Kidney (tissue), 14 donors: ENCODE measurements around the gene CHRNB2. TPM values are rescaled to one million over a fixed set of nuclear protein-coding genes. Genes with fewer than 3 reads are reported as not detected.

Experiments
- DNase-seq, 5 donors: peaks; one replicate each; pipeline ENCODE4 v3.0.0-alpha.2; 2013 to 2020
- FAIRE-seq: peaks from 2 replicates; lab custom pipeline; 2012; peaks lifted over from hg19 to GRCh38; lab: Jason Lieb, UNC
- H3K27ac ChIP-seq, 2 donors: one replicate each; pipeline ENCODE4 v1.7.0; 2013; ENCODE audit warnings: low read depth in 2 of 2, low read length in 2 of 2, inconsistent platforms in 1 of 2
- H3K27me3 ChIP-seq: one replicate; pipeline ENCODE4 v1.7.1; 2013; ENCODE audit warnings: low read length, inconsistent platforms; ENCODE audit not compliant: control insufficient read depth, insufficient read depth
- H3K36me3 ChIP-seq, 3 donors: one replicate each; pipeline versions ENCODE4 v1.7.0 to v1.7.1; 2013; ENCODE audit warnings: low read length in 3 of 3, control low read depth in 1 of 3, inconsistent platforms in 1 of 3; ENCODE audit not compliant: insufficient read depth in 3 of 3, control insufficient read depth in 2 of 3
- H3K4me1 ChIP-seq, 3 donors: one replicate each; pipeline versions ENCODE4 v1.7.0 to v1.7.1; 2013; ENCODE audit warnings: low read length in 3 of 3, inconsistent platforms in 1 of 3, low read depth in 1 of 3; ENCODE audit not compliant: control insufficient read depth in 2 of 3, insufficient read depth in 2 of 3
- H3K4me3 ChIP-seq, 3 donors: one replicate each; pipeline versions ENCODE4 v1.7.0 to v1.8.1; 2013; ENCODE audit warnings: low read length in 3 of 3, control low read depth in 1 of 3, inconsistent platforms in 1 of 3
- H3K9ac ChIP-seq, 3 donors: one replicate each; pipeline versions ENCODE4 v1.7.0 to v1.7.1; 2013; ENCODE audit warnings: low read length in 3 of 3, control low read depth in 1 of 3, inconsistent platforms in 1 of 3
- H3K9me3 ChIP-seq, 3 donors: one replicate each; pipeline versions ENCODE4 v1.7.0 to v1.7.1; 2013; ENCODE audit warnings: low read length in 3 of 3, control low read depth in 1 of 3, inconsistent platforms in 1 of 3; ENCODE audit not compliant: control insufficient read depth in 2 of 3, insufficient read depth in 1 of 3
- CTCF ChIP-seq: IDR thresholded peaks from 3 replicates; pipeline ENCODE4 v1.5.1; 2012; ENCODE audit warnings: mild to moderate bottlenecking, moderate library complexity, borderline replicate concordance; ENCODE audit not compliant: insufficient read depth; ENCODE audit errors: extremely low read depth
- intact Hi-C: fragments of 100-400 bp; cut with DNase I; formaldehyde crosslinking; loops from one replicate; pipeline ENCODE4 v1.11.1; 2022
- polyA plus RNA-seq: library from polyadenylated mRNA; stranded (reverse); fragments of 350-450 nt; fragmentation: Illumina TruSeq; extraction: RNeasy Lipid Tissue Mini Kit (QIAGEN cat#74804); gene quantifications from one replicate; pipeline ENCODE4 v1.2.3, GENCODE V29; 2014; ENCODE audit warnings: low read depth, low replicate concordance; ENCODE audit not compliant: insufficient read depth
- total RNA-seq: library from RNA; stranded (reverse); fragmentation: NEBNext Ultra II Directional; extraction: Animal tissue kit (Norgen Biotek cat#: 25700); gene quantifications from one replicate; pipeline ENCODE4 v1.2.1, GENCODE V29; 2021
- donor health status: control.
- donor health status: control.
- donor health status: control.
- donor health status: control.
- donor health status: control.
- donor health status: DM: yes; HTN: yes; CAD: no.
- donor health status: Normal renal cell carcinoma (clear cell type).

Gene CHRNB2
- total and polyA plus RNA-seq, 2 donors from 2014 or later = 0.60 TPM; not detected in 1

DNA sequence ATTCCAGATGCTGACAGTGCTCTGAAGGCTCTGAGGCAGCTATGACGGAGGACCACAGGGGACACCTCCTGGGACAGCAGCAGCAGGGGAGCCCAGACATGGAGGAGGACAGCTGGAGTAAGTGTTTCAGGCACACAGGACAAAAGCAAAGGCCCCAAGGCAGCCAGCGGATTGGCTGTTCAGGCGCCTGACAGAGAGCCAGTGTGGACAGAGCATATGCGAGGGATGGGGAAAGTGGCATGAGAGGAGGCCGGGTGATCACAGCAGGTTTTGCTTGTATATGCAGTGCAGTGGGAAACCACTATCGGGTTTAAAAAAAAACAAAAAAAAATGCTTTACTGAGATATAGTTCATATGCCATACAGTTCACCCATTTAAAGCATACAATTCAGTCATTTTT lies 19.1 kb downstream of the CHRNB2 start:
- intact Hi-C loops = no loop called here
- DNase-seq = no peak
- no peaks in the 10 kb centered on the region for H3K9me3 ChIP-seq
- H3K4me1 ChIP-seq = no peaks in the 10 kb centered on the region
- no peak overlapping the region for H3K27ac ChIP-seq
- FAIRE-seq = no peak
- H3K27me3 ChIP-seq = no peaks in the 10 kb centered on the region
- no peak overlapping the region for H3K9ac ChIP-seq
- TF ChIP-seq CTCF = no peak
- H3K36me3 ChIP-seq = peaks cover 31 to 96% (median 83%) of the 10 kb centered on the region in 3 donors
- no peak overlapping the region for H3K4me3 ChIP-seq

- peaks cover 31 to 93% (median 77%) of the 10 kb centered on the region in 3 donors for H3K36me3 ChIP-seq
- H3K27ac ChIP-seq = no peak overlapping the region
- H3K9ac ChIP-seq = no peak overlapping the region
- no peaks in the 10 kb centered on the region for H3K9me3 ChIP-seq
- FAIRE-seq = no peak
- H3K4me1 ChIP-seq = no peaks in the 10 kb centered on the region
- intact Hi-C loops = no loop called here
- H3K4me3 ChIP-seq = no peak overlapping the region
- TF ChIP-seq CTCF = no peak
- DNase-seq = no peak
- no peaks in the 10 kb centered on the region for H3K27me3 ChIP-seq
Observed at GRCh38 chr1:154589780-154590179, 22.2 kb downstream of the CHRNB2 start.

- Histone ChIP-seq H3K4me1 (no peaks in the 10 kb centered on the region), H3K36me3 (peaks cover 26 to 90% (median 75%) of the 10 kb centered on the region in 3 donors), H3K4me3 (no peak overlapping the region), H3K27me3 (no peaks in the 10 kb centered on the region), H3K9me3 (no peaks in the 10 kb centered on the region), H3K9ac (no peak overlapping the region), H3K27ac (no peak overlapping the region)
- TF ChIP-seq CTCF = no peak
- DNase-seq (no peak), FAIRE-seq (no peak)
- intact Hi-C loops = no loop called here
Observed at GRCh38 chr1:154590756-154591155, 23.2 kb downstream of the CHRNB2 start.

DNA sequence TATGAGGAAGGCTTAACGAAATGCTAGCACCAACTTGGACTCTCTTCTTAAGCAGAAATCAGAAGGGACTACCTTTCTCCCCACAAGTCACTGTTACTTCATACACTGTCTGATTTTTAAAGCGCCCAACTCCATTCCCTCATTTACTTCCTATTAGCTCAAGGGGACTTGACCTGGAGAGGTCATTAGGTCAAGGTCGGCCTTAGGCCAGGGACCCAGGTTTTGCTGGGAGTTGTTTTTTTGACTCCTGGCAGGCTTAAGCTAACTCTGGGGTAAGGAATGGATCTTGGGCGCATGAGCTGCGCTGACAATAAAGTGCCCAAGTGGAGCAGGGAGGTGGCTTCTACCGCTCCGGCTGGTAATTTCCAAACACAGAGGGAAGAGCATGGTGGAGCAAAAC lies 23.6 kb downstream of the CHRNB2 start:
- intact Hi-C loops = no loop called here
- Histone ChIP-seq H3K9ac (no peak overlapping the region), H3K9me3 (no peaks in the 10 kb centered on the region), H3K4me3 (no peak overlapping the region), H3K4me1 (no peaks in the 10 kb centered on the region), H3K27me3 (no peaks in the 10 kb centered on the region), H3K36me3 (peaks cover 27 to 90% (median 73%) of the 10 kb centered on the region in 3 donors), H3K27ac (no peak overlapping the region)
- no peak for FAIRE-seq
- TF ChIP-seq CTCF = no peak
- no peak for DNase-seq
